DMS53 (cell line): ENCODE measurements around the gene EAF1.
"Not testable (repeated sequence)": the region's sequence is repeated elsewhere in the genome, so short reads cannot be mapped to it uniquely, and the experiment has no call there.

Source experiments
- DNase-seq: peaks from one replicate; lab custom pipeline; 2025; lab: John Stamatoyannopoulos, UW

Gene EAF1

GRCh38 chr3:15484551-15484950, 57.2 kb downstream of the EAF1 start:
- DNase-seq: not testable (repeated sequence)

- DNase-seq: no peak
These were observed 58.6 kb downstream of the EAF1 start for GRCh38 chr3:15486020-15486419.

- no peak for DNase-seq
These were observed 59.6 kb downstream of the EAF1 start for GRCh38 chr3:15486979-15487378.

- DNase-seq: no peak
These were observed 60.6 kb downstream of the EAF1 start for GRCh38 chr3:15488002-15488401.

GRCh38 chr3:15490158-15490557, 62.8 kb downstream of the EAF1 start:
- DNase-seq: no peak

GRCh38 chr3:15491143-15491542, 63.7 kb downstream of the EAF1 start:
- DNase-seq: no peak
